Mesodermal cell (in vitro differentiated cells): ENCODE measurements around the gene PTRH2.

ENCODE experiments used
- H3K27ac ChIP-seq: 2 replicates; pipeline ENCODE4 v1.7.0; 2013; ENCODE audit warnings: mild to moderate bottlenecking, low read depth, low read length, moderate library complexity; ENCODE audit not compliant: severe bottlenecking
- H3K36me3 ChIP-seq: 2 replicates; pipeline ENCODE4 v1.7.1; 2013; ENCODE audit warnings: mild to moderate bottlenecking, low read length, moderate library complexity; ENCODE audit not compliant: control insufficient read depth, insufficient read depth
- H3K4me1 ChIP-seq: one replicate; pipeline ENCODE4 v1.7.1; 2013; ENCODE audit warnings: mild to moderate bottlenecking, low read length; ENCODE audit not compliant: insufficient read depth, control insufficient read depth, poor library complexity, severe bottlenecking
- H3K4me3 ChIP-seq: 2 replicates; pipeline ENCODE4 v1.7.0; 2013; ENCODE audit warnings: low read length, control low read depth, mild to moderate bottlenecking; ENCODE audit not compliant: insufficient read depth, poor library complexity, severe bottlenecking; ENCODE audit errors: extremely low read depth
- H3K9me3 ChIP-seq: 2 replicates; pipeline ENCODE4 v1.7.1; 2013; ENCODE audit warnings: mild to moderate bottlenecking, low read length, moderate library complexity; ENCODE audit not compliant: control insufficient read depth
- WGBS, 2 experiments: methylation state at CpG; one replicate each; pipeline ENCODE4 v1.1.5; 2013; ENCODE audit warnings: missing lambda C conversion rate in 2 of 2; ENCODE audit not compliant: insufficient coverage in 2 of 2; 5-methylcytosine and 5-hydroxymethylcytosine counted together

The PTRH2 gene

GRCh38 chr17:59719526-59719925 lies 12.3 kb upstream of the PTRH2 start:
- no peak overlapping the region for H3K4me3 ChIP-seq
- peaks cover 6% of the 10 kb centered on the region for H3K36me3 ChIP-seq
- no peaks in the 10 kb centered on the region for H3K4me1 ChIP-seq
- no peaks in the 10 kb centered on the region for H3K9me3 ChIP-seq
- H3K27ac ChIP-seq = no peak overlapping the region

GRCh38 chr17:59716427-59716826 lies 9.2 kb upstream of the PTRH2 start:
- no peaks in the 10 kb centered on the region for H3K9me3 ChIP-seq
- no peaks in the 10 kb centered on the region for H3K36me3 ChIP-seq
- no peak overlapping the region for H3K27ac ChIP-seq
- H3K4me1 ChIP-seq = no peaks in the 10 kb centered on the region
- no peak overlapping the region for H3K4me3 ChIP-seq
- 80% methylated on average over 1 of the region's 2 CpGs; no CpG with 5 or more reads in 1 of the 2 experiments for WGBS, 2 experiments

GRCh38 chr17:59714255-59714654 lies 7.0 kb upstream of the PTRH2 start:
- WGBS, 2 experiments = no CpG with 5 or more reads among the region's 2 CpGs
- Histone ChIP-seq H3K27ac (no peak overlapping the region), H3K36me3 (peaks cover 3% of the 10 kb centered on the region), H3K9me3 (no peaks in the 10 kb centered on the region), H3K4me1 (no peaks in the 10 kb centered on the region), H3K4me3 (no peak overlapping the region)

GRCh38 chr17:59712862-59713261 lies 5.6 kb upstream of the PTRH2 start:
- peaks cover 3% of the 10 kb centered on the region for H3K36me3 ChIP-seq
- no peaks in the 10 kb centered on the region for H3K9me3 ChIP-seq
- 100% methylated on average over 1 to 2 of the region's 2 CpGs for WGBS, 2 experiments
- no peak overlapping the region for H3K4me3 ChIP-seq
- no peaks in the 10 kb centered on the region for H3K4me1 ChIP-seq
- no peak overlapping the region for H3K27ac ChIP-seq

- no peaks in the 10 kb centered on the region for H3K4me1 ChIP-seq
- no peak overlapping the region for H3K27ac ChIP-seq
- no peak overlapping the region for H3K4me3 ChIP-seq
- H3K36me3 ChIP-seq = peaks cover 3% of the 10 kb centered on the region
- H3K9me3 ChIP-seq = no peaks in the 10 kb centered on the region
Observed at GRCh38 chr17:59711936-59712335, 4.7 kb upstream of the PTRH2 start.

- H3K9me3 ChIP-seq = no peaks in the 10 kb centered on the region
- peaks cover 21% of the 10 kb centered on the region for H3K36me3 ChIP-seq
- WGBS, 2 experiments = 1 to 6% methylated on average over 8 to 10 of the region's 15 CpGs
- H3K4me3 ChIP-seq = peak overlapping the region; percentile 92
- H3K27ac ChIP-seq = peak overlapping the region; percentile 96
- peaks cover 3% of the 10 kb centered on the region for H3K4me1 ChIP-seq
Observed at GRCh38 chr17:59707971-59708430, 771 bp upstream of the PTRH2 start.

- Histone ChIP-seq H3K27ac (no peak overlapping the region), H3K36me3 (peaks cover 72% of the 10 kb centered on the region), H3K4me1 (peaks cover 3% of the 10 kb centered on the region), H3K4me3 (no peak overlapping the region), H3K9me3 (no peaks in the 10 kb centered on the region)
- WGBS, 2 experiments = 80 to 100% methylated on average over 1 to 2 of the region's 7 CpGs
Observed at GRCh38 chr17:59702304-59702703, 4.9 kb downstream of the PTRH2 start.

GRCh38 chr17:59699786-59700185 lies 7.4 kb downstream of the PTRH2 start:
- Histone ChIP-seq H3K4me3 (no peak overlapping the region), H3K4me1 (no peaks in the 10 kb centered on the region), H3K9me3 (no peaks in the 10 kb centered on the region), H3K27ac (no peak overlapping the region), H3K36me3 (peaks cover 89% of the 10 kb centered on the region)
- WGBS, 2 experiments = 100% methylated on average over 2 to 5 of the region's 6 CpGs

- 96 to 98% methylated on average over 5 to 6 of the region's 7 CpGs for WGBS, 2 experiments
- Histone ChIP-seq H3K27ac (no peak overlapping the region), H3K9me3 (no peaks in the 10 kb centered on the region), H3K36me3 (peaks cover 89% of the 10 kb centered on the region), H3K4me3 (no peak overlapping the region), H3K4me1 (no peaks in the 10 kb centered on the region)
Observed at GRCh38 chr17:59699218-59699617, 8.0 kb downstream of the PTRH2 start.

- WGBS, 2 experiments = 100% methylated on average over 1 to 2 of the region's 4 CpGs
- no peaks in the 10 kb centered on the region for H3K9me3 ChIP-seq
- H3K4me3 ChIP-seq = no peak overlapping the region
- peaks cover 92% of the 10 kb centered on the region for H3K36me3 ChIP-seq
- no peaks in the 10 kb centered on the region for H3K4me1 ChIP-seq
- no peak overlapping the region for H3K27ac ChIP-seq
Observed at GRCh38 chr17:59698143-59698542, 9.1 kb downstream of the PTRH2 start.

- no peaks in the 10 kb centered on the region for H3K9me3 ChIP-seq
- H3K27ac ChIP-seq = no peak overlapping the region
- H3K36me3 ChIP-seq = peaks cover 94% of the 10 kb centered on the region
- H3K4me1 ChIP-seq = no peaks in the 10 kb centered on the region
- WGBS, 2 experiments = 90% methylated on average over 2 of the region's 2 CpGs; no CpG with 5 or more reads in 1 of the 2 experiments
- no peak overlapping the region for H3K4me3 ChIP-seq
Observed at GRCh38 chr17:59696682-59697277, 10.4 kb downstream of the PTRH2 start.
